PC-9 (cell line): Measurements from ENCODE around the gene TEDC1. TPM values are rescaled to one million over a fixed set of nuclear protein-coding genes. Genes with fewer than 3 reads are reported as not detected.

ENCODE experiments used
- BruUV-seq: library from RNA; stranded (reverse); fragments of 400-500 nt; replicated peaks from 2 replicates; lab custom pipeline; 2021; lab: Mats Ljungman, UMichigan
- CTCF ChIA-PET: fragments of 300-600 bp; sonication (Branson Sonifier 250); formaldehyde crosslinking; loops from one replicate; lab custom pipeline; 2022; ENCODE audit warnings: antibody characterized with exemption; lab: Charles Lee
- POLR2A ChIA-PET: fragments of 300-600 bp; sonication (Branson Sonifier 250); formaldehyde crosslinking; loops from one replicate; lab custom pipeline; 2022; ENCODE audit warnings: antibody characterized with exemption; ENCODE audit not compliant: unreplicated experiment; lab: Charles Lee
- DNase-seq, 2 experiments: peaks; one replicate each; pipeline versions ENCODE4 v3.0.0 to v3.0.0-alpha.2; 2015 to 2022; ENCODE audit warnings: mixed read lengths in 1 of 2
- H2AFZ ChIP-seq: fragments of 200-600 bp; sonication (generic); 2 replicates; pipeline ENCODE4 v1.8.1; 2017; ENCODE audit warnings: antibody characterized with exemption
- H3F3A ChIP-seq: fragments of 200-600 bp; sonication (generic); 2 replicates; pipeline ENCODE4 v1.8.1; 2017; ENCODE audit warnings: antibody characterized with exemption, mild to moderate bottlenecking, low read depth; ENCODE audit not compliant: insufficient read depth
- H3K27ac ChIP-seq: fragments of 200-600 bp; sonication (generic); 2 replicates; pipeline ENCODE4 v1.6.1; 2016; ENCODE audit warnings: mixed run types
- H3K27me3 ChIP-seq: fragments of 200-600 bp; sonication (generic); 2 replicates; pipeline ENCODE4 v1.6.1; 2016; ENCODE audit warnings: low read depth, mixed run types; ENCODE audit not compliant: insufficient read depth
- H3K36me3 ChIP-seq: fragments of 200-600 bp; sonication (generic); 2 replicates; pipeline ENCODE4 v1.6.1; 2016; ENCODE audit warnings: low read depth, mixed run types
- H3K4me1 ChIP-seq: fragments of 200-600 bp; sonication (generic); replicated peaks from 2 replicates; pipeline ENCODE4 v1.6.1; 2016; ENCODE audit warnings: mixed run types; ENCODE audit not compliant: insufficient read depth
- H3K4me2 ChIP-seq: fragments of 200-600 bp; sonication (generic); 2 replicates; pipeline ENCODE4 v1.6.1; 2017; ENCODE audit warnings: mixed run types
- H3K4me3 ChIP-seq: fragments of 200-600 bp; sonication (generic); 2 replicates; pipeline ENCODE4 v1.6.1; 2016; ENCODE audit warnings: mixed run types
- H3K79me2 ChIP-seq: fragments of 200-600 bp; sonication (generic); 2 replicates; pipeline ENCODE4 v1.6.1; 2017; ENCODE audit warnings: low read depth, mixed run types
- H3K9me2 ChIP-seq: fragments of 200-600 bp; sonication (generic); 2 replicates; pipeline ENCODE4 v1.8.1; 2017; ENCODE audit warnings: mild to moderate bottlenecking; ENCODE audit not compliant: insufficient read depth
- H3K9me3 ChIP-seq: fragments of 200-600 bp; sonication (generic); 2 replicates; pipeline ENCODE4 v1.8.1; 2016; ENCODE audit warnings: low read depth; ENCODE audit not compliant: insufficient read depth
- H4K20me1 ChIP-seq: fragments of 200-600 bp; sonication (generic); 2 replicates; pipeline ENCODE4 v1.8.1; 2017; ENCODE audit not compliant: insufficient read depth
- EZH2 ChIP-seq: fragments of 200-600 bp; sonication (generic); IDR thresholded peaks from 2 replicates; pipeline ENCODE4 v1.8.0; 2017; ENCODE audit warnings: antibody characterized with exemption, low read depth
- intact Hi-C: fragments of 100-400 bp; cut with micrococcal nuclease; formaldehyde crosslinking; loops from one replicate; pipeline ENCODE4 v1.10.0; 2022; ENCODE audit not compliant: unreplicated experiment
- total RNA-seq: library from RNA; stranded (reverse); gene quantifications from 2 replicates; pipeline ENCODE4 v1.2.3, GENCODE V29; 2021
- TF ChIP-seq, protein P1 (sequence below): fragments of 200-600 bp; sonication (generic); conservative IDR thresholded peaks from 2 replicates; pipeline ENCODE4 v1.6.1; 2017; ENCODE audit warnings: mixed run types, antibody characterized with exemption, mild to moderate bottlenecking, moderate library complexity

Gene TEDC1
- total RNA-seq, 1 experiment from 2014 or later, result 21.2 TPM

DNA sequence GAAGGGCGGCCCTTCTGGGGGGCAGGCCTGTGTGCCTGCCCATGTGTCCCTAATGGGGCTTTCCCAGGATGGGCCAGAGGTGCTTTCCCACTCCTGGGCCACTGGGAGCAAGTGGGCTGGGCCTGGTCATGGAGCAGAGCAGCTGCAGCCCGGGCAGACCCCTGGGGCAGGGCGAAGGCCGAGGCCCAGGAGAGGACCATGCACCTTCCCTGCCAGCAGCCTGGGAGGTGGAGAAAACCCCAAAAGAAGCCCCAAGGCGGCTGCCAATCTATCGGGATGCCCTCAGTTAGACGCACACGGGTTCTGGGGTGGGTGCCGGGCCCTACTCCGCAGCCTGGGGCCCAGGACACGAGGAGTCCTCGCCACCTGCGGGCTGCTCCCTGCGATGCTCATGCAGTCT is 32.5 kb upstream of the TEDC1 start:
- ChIA-PET POLR2A (no interaction called here), CTCF (no interaction called here)
- Histone ChIP-seq H3K9me2 (no peaks in the 10 kb centered on the region), H4K20me1 (peaks cover 4% of the 10 kb centered on the region), H3K27ac (no peak overlapping the region), H3K4me1 (no peaks in the 10 kb centered on the region), H3K27me3 (no peaks in the 10 kb centered on the region), H2AFZ (no peak overlapping the region), H3F3A (no peaks in the 10 kb centered on the region), H3K79me2 (no peaks in the 10 kb centered on the region), H3K36me3 (no peaks in the 10 kb centered on the region), H3K4me2 (no peak overlapping the region), H3K4me3 (no peak overlapping the region), H3K9me3 (no peaks in the 10 kb centered on the region)
- no TSS peak for BruUV-seq
- TF ChIP-seq, protein P1, sequence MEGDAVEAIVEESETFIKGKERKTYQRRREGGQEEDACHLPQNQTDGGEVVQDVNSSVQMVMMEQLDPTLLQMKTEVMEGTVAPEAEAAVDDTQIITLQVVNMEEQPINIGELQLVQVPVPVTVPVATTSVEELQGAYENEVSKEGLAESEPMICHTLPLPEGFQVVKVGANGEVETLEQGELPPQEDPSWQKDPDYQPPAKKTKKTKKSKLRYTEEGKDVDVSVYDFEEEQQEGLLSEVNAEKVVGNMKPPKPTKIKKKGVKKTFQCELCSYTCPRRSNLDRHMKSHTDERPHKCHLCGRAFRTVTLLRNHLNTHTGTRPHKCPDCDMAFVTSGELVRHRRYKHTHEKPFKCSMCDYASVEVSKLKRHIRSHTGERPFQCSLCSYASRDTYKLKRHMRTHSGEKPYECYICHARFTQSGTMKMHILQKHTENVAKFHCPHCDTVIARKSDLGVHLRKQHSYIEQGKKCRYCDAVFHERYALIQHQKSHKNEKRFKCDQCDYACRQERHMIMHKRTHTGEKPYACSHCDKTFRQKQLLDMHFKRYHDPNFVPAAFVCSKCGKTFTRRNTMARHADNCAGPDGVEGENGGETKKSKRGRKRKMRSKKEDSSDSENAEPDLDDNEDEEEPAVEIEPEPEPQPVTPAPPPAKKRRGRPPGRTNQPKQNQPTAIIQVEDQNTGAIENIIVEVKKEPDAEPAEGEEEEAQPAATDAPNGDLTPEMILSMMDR, result no peak
- no peak for TF ChIP-seq EZH2
- intact Hi-C loops, result no loop called here
- no peak for DNase-seq

DNA sequence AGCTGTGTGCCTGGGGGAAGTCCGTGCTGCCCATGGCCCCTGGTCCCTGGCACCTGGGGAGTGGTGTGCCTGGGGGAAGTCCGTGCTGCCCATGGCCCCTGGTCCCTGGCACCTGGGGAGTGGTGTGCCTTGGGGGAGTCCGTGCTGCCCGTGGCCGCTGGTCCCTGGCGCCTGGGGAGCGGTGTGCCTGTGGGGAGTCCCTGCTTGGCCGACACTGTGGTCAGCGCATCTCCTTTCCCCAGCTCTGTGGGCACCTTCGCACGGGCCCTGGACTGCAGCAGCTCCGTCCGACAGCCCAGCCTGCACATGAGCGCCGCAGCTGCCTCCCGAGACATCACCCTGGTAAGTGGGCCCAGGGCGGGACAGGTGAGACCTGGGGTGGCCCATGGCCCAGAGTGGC is 30.9 kb upstream of the TEDC1 start:
- H3K36me3 ChIP-seq, result peaks cover 5% of the 10 kb centered on the region; the same call in 1 of the 2 replicates

DNA sequence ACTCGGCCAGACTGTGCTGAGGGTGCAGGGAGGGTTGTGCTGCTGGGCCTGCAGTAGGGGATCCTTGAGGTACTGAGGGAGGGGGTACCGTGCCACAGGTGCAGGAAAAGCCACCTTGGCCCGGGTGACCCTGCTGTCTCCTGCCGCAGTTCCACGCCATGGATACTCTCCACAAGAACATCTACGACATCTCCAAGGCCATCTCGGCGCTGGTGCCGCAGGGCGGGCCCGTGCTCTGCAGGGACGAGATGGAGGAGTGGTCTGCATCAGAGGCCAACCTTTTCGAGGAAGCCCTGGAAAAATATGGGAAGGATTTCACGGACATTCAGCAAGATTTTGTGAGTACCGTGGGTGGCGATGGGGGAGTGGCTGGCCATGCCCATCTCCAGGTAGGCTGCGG is 30.4 kb upstream of the TEDC1 start:
- peaks cover 11% of the 10 kb centered on the region for H3K4me1 ChIP-seq
- H3K4me3 ChIP-seq, result no peak overlapping the region
- peaks cover 5% of the 10 kb centered on the region; the same call in 1 of the 2 replicates for H3K36me3 ChIP-seq
- no peak overlapping the region for H2AFZ ChIP-seq
- no peaks in the 10 kb centered on the region for H3K9me3 ChIP-seq
- POLR2A ChIA-PET, result no interaction called here
- H3K79me2 ChIP-seq, result no peaks in the 10 kb centered on the region
- intact Hi-C loops, result no loop called here
- no peak overlapping the region for H3K27ac ChIP-seq
- DNase-seq, result no peak
- CTCF ChIA-PET, result no interaction called here
- no peak for TF ChIP-seq EZH2
- TF ChIP-seq, protein P1, result no peak
- H3K4me2 ChIP-seq, result no peak overlapping the region
- no peaks in the 10 kb centered on the region for H3K27me3 ChIP-seq
- H3K9me2 ChIP-seq, result no peaks in the 10 kb centered on the region
- peaks cover 4% of the 10 kb centered on the region for H4K20me1 ChIP-seq
- BruUV-seq, result no TSS peak
- H3F3A ChIP-seq, result peaks cover 10% of the 10 kb centered on the region; the same call in 1 of the 2 replicates

More for the DNA sequence above, 30.9 kb upstream of the TEDC1 start:
- TF ChIP-seq, protein P1, result no peak
- no peak for TF ChIP-seq EZH2
- Histone ChIP-seq H3K4me2 (no peak overlapping the region), H3K4me3 (no peak overlapping the region), H3K4me1 (peaks cover 6% of the 10 kb centered on the region), H3K79me2 (no peaks in the 10 kb centered on the region), H3F3A (0 out of 2 replicates have a peak, but pooled peaks cover 5% of the 10 kb centered on the region), H3K9me2 (no peaks in the 10 kb centered on the region), H3K27me3 (no peaks in the 10 kb centered on the region), H3K27ac (no peak overlapping the region), H3K9me3 (no peaks in the 10 kb centered on the region), H2AFZ (no peak overlapping the region), H4K20me1 (peaks cover 4% of the 10 kb centered on the region)
- intact Hi-C loops, result no loop called here
- no TSS peak for BruUV-seq
- ChIA-PET POLR2A (no interaction called here), CTCF (no interaction called here)
- DNase-seq, result no peak
